ENCODE results near the gene STBD1. TPM values are rescaled to one million over a fixed set of nuclear protein-coding genes. Genes with fewer than 3 reads are reported as not detected.

The STBD1 gene
- total and polyA plus RNA-seq, 12 donors, result 1.0 to 6.3 (median 3.5) TPM

DNA sequence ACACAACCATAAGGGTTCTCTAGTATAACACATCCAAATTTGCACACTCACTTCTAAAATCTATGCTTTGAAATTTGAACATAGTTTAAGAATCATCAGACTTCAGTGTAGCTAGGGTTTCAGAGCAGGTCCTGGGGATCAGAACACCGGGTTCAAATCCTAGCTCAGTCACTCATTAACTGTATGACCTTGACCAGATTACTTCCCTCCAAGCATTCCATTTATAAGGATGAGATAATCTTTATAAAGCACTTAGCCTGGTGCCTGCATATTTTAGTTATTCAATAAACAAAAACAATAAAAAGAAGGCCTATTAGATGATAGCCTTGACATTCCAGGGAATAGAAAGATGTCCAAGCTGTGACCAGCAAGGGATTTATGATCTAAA lies 4.8 kb upstream of the STBD1 start:
- Histone ChIP-seq H3K27me3 (no peaks in the 10 kb centered on the region), H3K36me3 (replicated peaks in 1 of 2) (no peaks in the 10 kb centered on the region), H3K4me1 (replicated peaks in 1 of 2) (peaks cover 4 to 34% of the 10 kb centered on the region in 2 donors), H3K4me3 (no peak overlapping the region), H3K27ac (peak overlapping the region; percentile 52 to 88 (median 77)), H3K9me3 (replicated peaks in 1 of 3) (no peaks in the 10 kb centered on the region)
- 13 to 33% (median 22%) methylated on average over 1 of the region's 1 CpG for WGBS, 4 donors
- intact Hi-C loops (cut with DNase I), result loop anchor here (10.0 kb wide), 2 partner anchors 107 to 117 kb away; no protein-coding TSS in a partner anchor
- DNase-seq, result no peak
- no peak for TF ChIP-seq POLR2A (IDR thresholded peaks at IDR 0.05)
- TF ChIP-seq, protein P1, sequence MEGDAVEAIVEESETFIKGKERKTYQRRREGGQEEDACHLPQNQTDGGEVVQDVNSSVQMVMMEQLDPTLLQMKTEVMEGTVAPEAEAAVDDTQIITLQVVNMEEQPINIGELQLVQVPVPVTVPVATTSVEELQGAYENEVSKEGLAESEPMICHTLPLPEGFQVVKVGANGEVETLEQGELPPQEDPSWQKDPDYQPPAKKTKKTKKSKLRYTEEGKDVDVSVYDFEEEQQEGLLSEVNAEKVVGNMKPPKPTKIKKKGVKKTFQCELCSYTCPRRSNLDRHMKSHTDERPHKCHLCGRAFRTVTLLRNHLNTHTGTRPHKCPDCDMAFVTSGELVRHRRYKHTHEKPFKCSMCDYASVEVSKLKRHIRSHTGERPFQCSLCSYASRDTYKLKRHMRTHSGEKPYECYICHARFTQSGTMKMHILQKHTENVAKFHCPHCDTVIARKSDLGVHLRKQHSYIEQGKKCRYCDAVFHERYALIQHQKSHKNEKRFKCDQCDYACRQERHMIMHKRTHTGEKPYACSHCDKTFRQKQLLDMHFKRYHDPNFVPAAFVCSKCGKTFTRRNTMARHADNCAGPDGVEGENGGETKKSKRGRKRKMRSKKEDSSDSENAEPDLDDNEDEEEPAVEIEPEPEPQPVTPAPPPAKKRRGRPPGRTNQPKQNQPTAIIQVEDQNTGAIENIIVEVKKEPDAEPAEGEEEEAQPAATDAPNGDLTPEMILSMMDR (IDR thresholded peaks at IDR 0.05), result no peak

DNA sequence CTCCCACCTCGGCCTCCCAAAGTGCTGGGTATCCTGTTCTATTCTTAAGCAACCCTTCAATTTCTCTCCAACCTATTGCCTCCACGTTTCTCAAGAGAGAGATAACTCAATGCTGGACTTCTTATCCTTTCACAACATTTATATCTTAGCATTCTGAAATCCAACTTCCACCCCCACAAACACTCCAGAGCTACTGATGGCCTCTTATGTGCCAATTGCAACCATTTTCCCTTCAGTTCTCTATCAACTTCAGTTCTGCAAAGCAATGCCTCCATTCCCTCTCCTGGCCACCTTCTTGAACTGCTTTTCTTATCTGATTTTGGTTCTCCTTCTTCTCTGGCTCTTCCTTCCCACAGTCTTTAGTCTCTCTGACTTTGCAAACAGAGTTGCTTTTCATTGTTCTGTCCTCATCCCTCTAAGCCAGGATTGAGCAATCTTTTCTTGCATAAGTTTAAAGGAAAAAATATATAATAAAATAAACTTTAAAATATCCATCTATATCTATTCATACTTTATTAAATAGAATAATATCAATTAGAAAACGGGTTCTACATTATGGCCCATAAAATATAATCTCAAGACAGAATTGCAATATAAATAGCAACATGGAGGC lies 3.6 kb upstream of the STBD1 start:
- TF ChIP-seq, protein P1 (IDR thresholded peaks at IDR 0.05), result no peak
- no peak for TF ChIP-seq POLR2A (IDR thresholded peaks at IDR 0.05)
- Histone ChIP-seq H3K27me3 (no peaks in the 10 kb centered on the region), H3K27ac (peak overlapping the region in 2 of 5 donors; percentile 54 to 83), H3K4me1 (replicated peaks in 1 of 2) (peaks cover 4 to 40% of the 10 kb centered on the region in 2 donors), H3K4me3 (no peak overlapping the region), H3K9me3 (replicated peaks in 1 of 3) (no peaks in the 10 kb centered on the region), H3K36me3 (replicated peaks in 1 of 2) (no peaks in the 10 kb centered on the region)
- no peak for DNase-seq
- intact Hi-C loops (cut with DNase I), result loop anchor here (10.0 kb wide), 2 partner anchors 108 to 118 kb away; no protein-coding TSS in a partner anchor
- WGBS, 4 donors, result 66 to 86% (median 71%) methylated on average over 3 of the region's 3 CpGs

DNA sequence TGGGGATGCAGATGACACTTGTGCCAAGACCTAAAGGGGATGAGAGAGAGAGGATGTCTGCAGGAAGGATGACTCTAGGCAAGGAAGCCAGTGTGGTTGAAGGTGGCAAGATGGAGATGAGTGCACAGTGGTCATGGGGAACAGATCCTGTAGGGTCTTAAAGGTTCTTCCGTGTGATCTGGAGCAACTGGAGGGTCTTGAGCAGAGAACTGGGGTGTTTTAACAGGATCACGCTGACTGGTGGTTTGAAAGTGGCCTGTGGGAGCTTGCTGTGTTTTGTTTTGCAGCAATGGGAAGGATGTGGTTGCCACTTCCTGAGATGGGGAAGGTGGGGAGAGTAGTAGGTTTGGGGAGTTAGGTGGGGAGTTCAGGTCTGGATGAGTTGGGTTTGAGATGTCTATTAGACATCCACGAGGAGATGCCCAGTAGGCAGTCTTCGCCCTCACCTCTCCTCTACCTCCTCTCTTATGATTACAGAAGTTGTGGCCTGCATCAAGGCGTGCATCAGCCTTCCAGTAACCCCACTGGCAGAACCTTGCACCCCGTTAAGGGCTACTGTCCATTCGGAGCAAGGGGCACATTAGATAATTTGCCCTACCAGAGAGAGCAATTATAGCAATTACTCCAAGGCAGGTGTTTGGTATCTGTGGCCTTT lies 1.4 kb upstream of the STBD1 start:
- Histone ChIP-seq H3K27me3 (no peaks in the 10 kb centered on the region), H3K9me3 (replicated peaks in 1 of 3) (no peaks in the 10 kb centered on the region), H3K27ac (peak overlapping the region in 1 of 5 donors; percentile 90), H3K4me3 (peak overlapping the region in 1 of 4 donors; percentile 87), H3K4me1 (replicated peaks in 1 of 2) (peaks cover 4 to 39% of the 10 kb centered on the region in 2 donors), H3K36me3 (replicated peaks in 1 of 2) (no peaks in the 10 kb centered on the region)
- no peak for DNase-seq
- intact Hi-C loops (cut with DNase I), result loop anchor here (10.0 kb wide), 2 partner anchors 110 to 120 kb away; no protein-coding TSS in a partner anchor
- TF ChIP-seq, protein P1 (IDR thresholded peaks at IDR 0.05), result no peak
- TF ChIP-seq POLR2A (IDR thresholded peaks at IDR 0.05), result no peak
- 78 to 80% (median 79%) methylated on average over 6 to 7 of the region's 7 CpGs for WGBS, 4 donors

DNA sequence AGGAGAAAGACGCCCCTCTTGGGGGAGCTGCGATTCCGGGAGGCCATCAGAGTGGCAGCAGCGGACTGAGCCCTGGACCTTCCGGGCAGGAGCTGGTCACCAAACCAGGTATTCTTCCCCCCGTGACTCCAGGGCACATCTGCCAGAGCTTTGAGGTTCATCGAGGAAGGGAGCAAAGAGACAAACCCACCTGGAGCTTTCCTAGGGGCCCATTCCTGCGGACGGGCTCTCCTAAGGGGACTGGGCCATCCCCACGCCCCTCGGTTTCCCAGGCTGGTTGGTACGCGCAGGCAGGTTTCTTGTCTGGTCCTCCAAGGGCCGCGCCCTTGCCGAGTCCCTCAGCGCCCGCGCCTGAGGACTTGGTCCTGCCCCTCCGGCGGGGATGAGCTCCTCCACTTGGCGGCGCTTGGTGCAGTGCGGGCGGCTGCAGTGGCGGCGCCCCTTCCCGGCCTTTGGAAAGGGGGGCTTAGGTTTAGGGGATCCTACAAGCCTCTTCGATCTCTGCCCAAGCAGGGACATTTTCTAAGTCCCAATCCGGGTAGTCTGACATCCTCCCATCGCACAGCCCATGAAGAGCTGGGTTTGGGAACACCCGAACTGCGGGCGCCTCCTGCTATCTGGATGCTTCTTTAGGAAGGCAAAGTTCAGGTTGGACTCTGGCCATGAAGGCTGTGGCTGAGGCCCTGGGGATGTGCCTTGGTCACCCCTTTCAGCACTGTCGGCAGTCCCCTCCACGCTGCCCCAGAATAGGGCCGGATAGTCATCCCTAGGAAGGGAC lies 538 bp downstream of the STBD1 start:
- peak; percentile 56 to 71 (median 66) for DNase-seq
- H3K36me3 ChIP-seq (replicated peaks in 1 of 2), result no peaks in the 10 kb centered on the region
- H3K27me3 ChIP-seq, result no peaks in the 10 kb centered on the region
- WGBS, 4 donors, result 7 to 44% (median 7%) methylated on average over 7 to 37 of the region's 37 CpGs
- peak overlapping the region; percentile 57 to 90 (median 84) for H3K27ac ChIP-seq
- H3K4me1 ChIP-seq (replicated peaks in 1 of 2), result peaks cover 0 to 20% of the 10 kb centered on the region in 2 donors
- H3K9me3 ChIP-seq (replicated peaks in 1 of 3), result no peaks in the 10 kb centered on the region
- H3K4me3 ChIP-seq, result peak overlapping the region; percentile 62 to 87 (median 74)
- TF ChIP-seq, protein P1 (IDR thresholded peaks at IDR 0.05), result peak; percentile 7 to 38 (median 20)
- TF ChIP-seq POLR2A (IDR thresholded peaks at IDR 0.05), result no peak
- intact Hi-C loops (cut with DNase I), result loop anchor here (10.0 kb wide), 2 partner anchors 112 to 122 kb away; no protein-coding TSS in a partner anchor
